Caco-2 (cell line): Measurements from ENCODE around the gene CRYBA4. TPM values are rescaled to one million over a fixed set of nuclear protein-coding genes. Genes with fewer than 3 reads are reported as not detected.

Experiments used
- BruUV-seq: library from RNA; stranded (reverse); fragments of 400-500 nt; replicated peaks from 2 replicates; lab custom pipeline; 2021; lab: Mats Ljungman, UMichigan
- CTCF ChIA-PET: fragments of 300-600 bp; sonication (Branson Sonifier 250); formaldehyde crosslinking; loops from one replicate; lab custom pipeline; 2022; ENCODE audit warnings: antibody characterized with exemption; lab: Charles Lee
- POLR2A ChIA-PET: fragments of 300-600 bp; sonication (Branson Sonifier 250); formaldehyde crosslinking; loops from one replicate; lab custom pipeline; 2022; ENCODE audit warnings: antibody characterized with exemption; lab: Charles Lee
- DNase-seq, 2 experiments: peaks; one replicate each; pipeline versions ENCODE4 v3.0.0 to v3.0.0-alpha.2; 2020 to 2022
- H3K27me3 ChIP-seq: replicated peaks from 2 replicates; pipeline ENCODE4 v1.6.0; 2011; ENCODE audit warnings: low read length; ENCODE audit not compliant: control insufficient read depth, insufficient read depth
- H3K36me3 ChIP-seq: 2 replicates; pipeline ENCODE4 v1.5.1; 2011; ENCODE audit warnings: low read length; ENCODE audit not compliant: control insufficient read depth, insufficient read depth
- H3K4me1 ChIP-seq: fragments of 250-450 bp; sonication (Bioruptor Pico); 2 replicates; pipeline ENCODE4 v1.5.1; 2020; ENCODE audit warnings: mild to moderate bottlenecking
- H3K4me3 ChIP-seq: 2 replicates; pipeline ENCODE4 v1.5.1; 2011; ENCODE audit warnings: low read depth, mild to moderate bottlenecking, control low read depth, low read length
- H3K9me3 ChIP-seq: fragments of 250-450 bp; sonication (Bioruptor Pico); 2 replicates; pipeline ENCODE4 v1.5.1; 2020; ENCODE audit warnings: mild to moderate bottlenecking, moderate library complexity
- H3K27ac Mint-ChIP-seq: one replicate; pipeline ENCODE4 v1.8.0; 2022; ENCODE audit warnings: mixed read lengths; ENCODE audit not compliant: unreplicated experiment
- H3K27me3 Mint-ChIP-seq: one replicate; pipeline ENCODE4 v1.8.0; 2022; ENCODE audit warnings: mixed read lengths; ENCODE audit not compliant: insufficient read depth, unreplicated experiment
- H3K36me3 Mint-ChIP-seq: one replicate; pipeline ENCODE4 v1.8.0; 2022; ENCODE audit warnings: mild to moderate bottlenecking, mixed read lengths; ENCODE audit not compliant: insufficient read depth, unreplicated experiment
- H3K4me1 Mint-ChIP-seq: one replicate; pipeline ENCODE4 v1.8.0; 2022; ENCODE audit warnings: low read depth, mixed read lengths; ENCODE audit not compliant: unreplicated experiment
- H3K4me3 Mint-ChIP-seq: one replicate; pipeline ENCODE4 v1.8.0; 2022; ENCODE audit warnings: mild to moderate bottlenecking, moderate library complexity, mixed read lengths; ENCODE audit not compliant: unreplicated experiment
- H3K9me3 Mint-ChIP-seq: one replicate; pipeline ENCODE4 v1.8.0; 2022; ENCODE audit warnings: mixed read lengths; ENCODE audit not compliant: unreplicated experiment
- intact Hi-C: fragments of 100-400 bp; cut with micrococcal nuclease; formaldehyde crosslinking; loops from one replicate; pipeline ENCODE4 v1.10.0; 2022; ENCODE audit not compliant: unreplicated experiment
- total RNA-seq: library from RNA; stranded (reverse); gene quantifications from 2 replicates; pipeline ENCODE4 v1.2.3, GENCODE V29; 2022
- TF ChIP-seq, protein P1 (sequence below), 2 experiments: fragments of 200-600 bp in 1 of 2; IDR thresholded peaks; 1 replicate in 1 of 2; 2 replicates in 1 of 2; pipeline versions ENCODE4 v1.5.1 to v1.8.0; 2011 to 2022; ENCODE audit warnings: antibody characterized with exemption in 1 of 2, control low read depth in 1 of 2, inconsistent platforms in 1 of 2, low read depth in 1 of 2, low read length in 1 of 2, mild to moderate bottlenecking in 1 of 2, moderate library complexity in 1 of 2; ENCODE audit not compliant: insufficient read depth in 1 of 2, severe bottlenecking in 1 of 2, unreplicated experiment in 1 of 2

CRYBA4 gene
- total RNA-seq, 1 experiment from 2014 or later: 0.68 TPM

DNA sequence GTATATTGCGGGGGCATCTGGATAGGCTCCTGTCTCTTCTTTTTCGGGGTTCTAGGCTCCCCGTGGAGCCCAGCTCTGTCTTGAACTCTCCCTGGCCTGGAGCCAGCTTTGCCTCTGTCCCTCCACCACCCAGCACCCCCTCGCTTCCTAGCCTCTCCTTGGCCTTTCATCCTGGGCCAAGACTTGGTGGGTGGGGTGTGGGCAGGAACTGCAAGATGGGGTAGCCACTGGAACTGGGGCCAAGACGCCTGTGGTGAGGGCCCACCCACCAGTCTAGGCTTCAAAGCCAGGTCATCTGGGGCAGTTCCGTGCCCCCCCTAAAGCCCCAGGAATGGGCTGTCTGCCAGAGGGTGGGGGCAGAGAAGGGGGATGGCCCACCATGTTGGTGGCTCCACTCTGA, 2.3 kb upstream of the CRYBA4 start:
- POLR2A ChIA-PET: no interaction called here
- H3K4me3 Mint-ChIP-seq: no peak overlapping the region
- DNase-seq: no peak
- intact Hi-C loops: no loop called here
- H3K4me1 Mint-ChIP-seq: no peaks in the 10 kb centered on the region
- H3K9me3 Mint-ChIP-seq: no peaks in the 10 kb centered on the region
- CTCF ChIA-PET: no interaction called here
- BruUV-seq: no TSS peak
- no peaks in the 10 kb centered on the region for H3K9me3 ChIP-seq
- H3K4me1 ChIP-seq: no peaks in the 10 kb centered on the region
- H3K36me3 ChIP-seq: no peaks in the 10 kb centered on the region
- TF ChIP-seq, protein P1, sequence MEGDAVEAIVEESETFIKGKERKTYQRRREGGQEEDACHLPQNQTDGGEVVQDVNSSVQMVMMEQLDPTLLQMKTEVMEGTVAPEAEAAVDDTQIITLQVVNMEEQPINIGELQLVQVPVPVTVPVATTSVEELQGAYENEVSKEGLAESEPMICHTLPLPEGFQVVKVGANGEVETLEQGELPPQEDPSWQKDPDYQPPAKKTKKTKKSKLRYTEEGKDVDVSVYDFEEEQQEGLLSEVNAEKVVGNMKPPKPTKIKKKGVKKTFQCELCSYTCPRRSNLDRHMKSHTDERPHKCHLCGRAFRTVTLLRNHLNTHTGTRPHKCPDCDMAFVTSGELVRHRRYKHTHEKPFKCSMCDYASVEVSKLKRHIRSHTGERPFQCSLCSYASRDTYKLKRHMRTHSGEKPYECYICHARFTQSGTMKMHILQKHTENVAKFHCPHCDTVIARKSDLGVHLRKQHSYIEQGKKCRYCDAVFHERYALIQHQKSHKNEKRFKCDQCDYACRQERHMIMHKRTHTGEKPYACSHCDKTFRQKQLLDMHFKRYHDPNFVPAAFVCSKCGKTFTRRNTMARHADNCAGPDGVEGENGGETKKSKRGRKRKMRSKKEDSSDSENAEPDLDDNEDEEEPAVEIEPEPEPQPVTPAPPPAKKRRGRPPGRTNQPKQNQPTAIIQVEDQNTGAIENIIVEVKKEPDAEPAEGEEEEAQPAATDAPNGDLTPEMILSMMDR (IDR thresholded peaks at IDR 0.05; ENCODE audit: insufficient read depth in 1 of 2, low read depth in 1 of 2, low read length in 1 of 2, severe bottlenecking in 1 of 2, unreplicated experiment in 1 of 2): no peak
- H3K36me3 Mint-ChIP-seq: no peaks in the 10 kb centered on the region
- H3K27ac Mint-ChIP-seq: no peak overlapping the region
- peaks cover 9% of the 10 kb centered on the region for H3K27me3 Mint-ChIP-seq
- H3K4me3 ChIP-seq: no peak overlapping the region
- H3K27me3 ChIP-seq: no peaks in the 10 kb centered on the region

DNA sequence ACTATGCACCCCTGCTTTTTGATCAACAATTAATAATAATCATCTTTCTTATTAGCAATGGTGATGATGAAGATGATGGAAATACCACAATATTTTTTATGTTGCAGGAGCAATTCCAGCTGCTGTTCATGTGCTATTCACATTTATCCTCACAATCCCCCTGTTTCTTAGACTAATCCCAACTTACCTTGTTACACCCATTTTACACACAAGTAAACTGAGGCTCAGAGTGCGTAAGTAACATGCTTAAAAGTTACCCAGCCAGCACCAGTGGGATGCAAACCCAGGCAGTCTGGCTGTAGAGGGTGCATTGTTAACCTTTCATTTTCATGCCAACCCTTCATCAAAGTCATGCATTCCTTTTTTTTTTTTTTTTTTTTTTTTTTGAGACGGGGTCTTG, 1.6 kb upstream of the CRYBA4 start:
- no peak overlapping the region for H3K27ac Mint-ChIP-seq
- H3K4me3 Mint-ChIP-seq: no peak overlapping the region
- TF ChIP-seq, protein P1 (IDR thresholded peaks at IDR 0.05; ENCODE audit: insufficient read depth in 1 of 2, low read depth in 1 of 2, low read length in 1 of 2, severe bottlenecking in 1 of 2, unreplicated experiment in 1 of 2): no peak
- no peaks in the 10 kb centered on the region for H3K4me1 Mint-ChIP-seq
- Histone ChIP-seq H3K36me3 (no peaks in the 10 kb centered on the region), H3K4me1 (no peaks in the 10 kb centered on the region), H3K27me3 (no peaks in the 10 kb centered on the region), H3K4me3 (no peak overlapping the region), H3K9me3 (no peaks in the 10 kb centered on the region)
- H3K27me3 Mint-ChIP-seq: peaks cover 9% of the 10 kb centered on the region
- H3K9me3 Mint-ChIP-seq: no peaks in the 10 kb centered on the region
- DNase-seq: no peak
- BruUV-seq: no TSS peak
- intact Hi-C loops: no loop called here
- POLR2A ChIA-PET: interaction anchor here (0.8 kb wide), 1 partner anchor 9 kb away, joined by 5 read pairs; no protein-coding TSS in a partner anchor
- H3K36me3 Mint-ChIP-seq: no peaks in the 10 kb centered on the region
- CTCF ChIA-PET: no interaction called here

- ChIA-PET CTCF (no interaction called here), POLR2A (no interaction called here)
- TF ChIP-seq, protein P1 (IDR thresholded peaks at IDR 0.05; ENCODE audit: insufficient read depth in 1 of 2, low read depth in 1 of 2, low read length in 1 of 2, severe bottlenecking in 1 of 2, unreplicated experiment in 1 of 2): no peak
- no peak overlapping the region for H3K4me3 ChIP-seq
- intact Hi-C loops: no loop called here
- no peaks in the 10 kb centered on the region for H3K27me3 ChIP-seq
- H3K9me3 ChIP-seq: no peaks in the 10 kb centered on the region
- H3K9me3 Mint-ChIP-seq: no peaks in the 10 kb centered on the region
- 0 out of 2 replicates have a peak, but pooled peaks cover 1% of the 10 kb centered on the region for H3K4me1 ChIP-seq
- no peaks in the 10 kb centered on the region for H3K36me3 Mint-ChIP-seq
- H3K27me3 Mint-ChIP-seq: peaks cover 9% of the 10 kb centered on the region
- H3K4me1 Mint-ChIP-seq: peaks cover 7% of the 10 kb centered on the region
- H3K27ac Mint-ChIP-seq: no peak overlapping the region
- no peak for DNase-seq
- BruUV-seq: no TSS peak
- no peak overlapping the region for H3K4me3 Mint-ChIP-seq
- H3K36me3 ChIP-seq: no peaks in the 10 kb centered on the region
Observed at GRCh38 chr22:26623984-26624383, 2.2 kb downstream of the CRYBA4 start.
